DND-41 (cell line): ENCODE results near the gene SPDYE11.
"Not testable (repeated sequence)": the region's sequence is repeated elsewhere in the genome, so short reads cannot be mapped to it uniquely, and the experiment has no call there.

Experiments
- CTCF ChIP-seq: IDR thresholded peaks from 2 replicates; pipeline ENCODE4 v1.5.1; 2012; ENCODE audit warnings: borderline replicate concordance, low read length, moderate library complexity, mild to moderate bottlenecking; ENCODE audit not compliant: poor library complexity, severe bottlenecking; ENCODE audit errors: extremely low read depth
- EZH2 ChIP-seq: IDR thresholded peaks from 3 replicates; pipeline ENCODE4 v1.6.1; 2012; ENCODE audit warnings: borderline replicate concordance, low read depth, mild to moderate bottlenecking, moderate library complexity, low read length, inconsistent platforms; ENCODE audit not compliant: severe bottlenecking

- not testable (repeated sequence) for TF ChIP-seq CTCF, EZH2
Observed at GRCh38 chr7:72997887-72998468, 59.7 kb downstream of the SPDYE11 start.
